Middle frontal gyrus (tissue), 1 donor: ENCODE data around the gene PIWIL4.
"Not testable (repeated sequence)": the region's sequence is repeated elsewhere in the genome, so short reads cannot be mapped to it uniquely, and the experiment has no call there.

Experiments
- DNase-seq: peaks from one replicate; pipeline ENCODE4 v3.0.0-alpha.2; 2015; ENCODE audit warnings: low spot score; ENCODE audit errors: extremely low spot score

The PIWIL4 gene

DNA sequence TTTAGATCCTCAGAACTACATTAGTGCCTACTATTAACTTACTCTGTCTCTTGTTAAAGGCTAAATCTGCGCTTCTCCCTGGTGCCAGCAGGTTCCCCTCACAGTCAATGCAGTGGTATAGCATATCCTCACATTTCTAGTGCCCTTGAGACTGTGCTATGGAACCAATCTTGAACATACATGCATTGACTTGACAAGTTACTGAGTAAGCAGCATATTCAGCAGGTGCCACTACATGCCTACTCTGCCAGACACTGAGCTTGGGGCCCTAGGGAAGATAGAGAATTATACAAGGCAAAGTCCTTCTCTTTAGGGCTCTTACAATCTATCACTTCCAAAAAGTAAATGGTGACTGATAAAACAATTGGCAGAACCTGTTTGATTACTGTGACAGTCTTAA, 20.3 kb upstream of the PIWIL4 start:
- no peak for DNase-seq

GRCh38 chr11:94549146-94549545, 18.0 kb upstream of the PIWIL4 start:
- DNase-seq: no peak

DNA sequence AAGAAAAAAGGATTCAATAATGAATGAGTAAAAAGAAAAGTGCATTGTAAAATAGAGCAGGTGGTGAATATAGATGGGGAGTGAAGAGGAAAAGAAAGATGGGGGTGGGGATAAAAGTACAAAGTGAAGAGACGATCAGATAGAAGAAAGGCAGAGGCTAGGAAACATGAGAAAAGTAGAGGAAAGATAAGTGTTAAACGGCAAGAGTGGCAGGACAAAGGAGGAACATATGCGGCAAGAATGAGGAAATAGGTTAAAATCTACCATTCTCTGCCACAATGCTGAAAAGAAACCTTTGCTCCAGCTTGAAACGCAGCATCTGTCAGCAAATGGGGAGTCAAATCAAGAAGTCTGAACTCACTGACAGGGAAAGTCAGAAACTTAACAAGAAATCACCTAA, 16.7 kb upstream of the PIWIL4 start:
- no peak for DNase-seq

- no peak for DNase-seq
Measured at GRCh38 chr11:94553938-94554337, 13.2 kb upstream of the PIWIL4 start.

DNA sequence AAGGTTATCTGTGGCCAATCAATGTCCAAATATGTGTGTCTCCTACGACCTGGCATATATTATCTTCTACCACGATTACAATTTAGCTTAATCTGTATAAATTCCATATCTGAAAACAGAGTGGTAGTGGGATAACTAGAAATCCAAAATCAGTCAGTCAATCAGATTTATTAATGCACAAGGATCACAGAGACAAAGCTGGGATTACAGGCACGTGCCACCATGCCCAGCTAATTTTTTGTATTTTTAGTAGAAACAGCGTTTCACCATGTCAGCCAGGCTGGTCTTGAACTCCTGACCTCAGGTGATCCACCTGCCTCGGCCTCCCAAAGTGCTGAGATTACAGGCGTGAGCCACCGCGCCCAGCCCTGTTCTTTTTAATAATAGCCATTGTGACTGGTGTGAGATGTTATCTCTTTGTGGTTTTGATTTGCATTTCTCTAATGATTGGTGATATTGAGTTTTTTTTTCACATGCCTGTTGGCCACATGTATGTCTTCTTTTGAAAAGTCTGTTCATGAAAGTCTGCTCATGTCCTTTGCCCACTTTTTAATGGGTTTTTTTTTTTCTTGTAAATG, 11.3 kb upstream of the PIWIL4 start:
- DNase-seq: not testable (repeated sequence)

GRCh38 chr11:94557421-94557820, 9.7 kb upstream of the PIWIL4 start:
- no peak for DNase-seq

- DNase-seq: no peak
Measured at GRCh38 chr11:94557992-94558391, 9.2 kb upstream of the PIWIL4 start.

DNA sequence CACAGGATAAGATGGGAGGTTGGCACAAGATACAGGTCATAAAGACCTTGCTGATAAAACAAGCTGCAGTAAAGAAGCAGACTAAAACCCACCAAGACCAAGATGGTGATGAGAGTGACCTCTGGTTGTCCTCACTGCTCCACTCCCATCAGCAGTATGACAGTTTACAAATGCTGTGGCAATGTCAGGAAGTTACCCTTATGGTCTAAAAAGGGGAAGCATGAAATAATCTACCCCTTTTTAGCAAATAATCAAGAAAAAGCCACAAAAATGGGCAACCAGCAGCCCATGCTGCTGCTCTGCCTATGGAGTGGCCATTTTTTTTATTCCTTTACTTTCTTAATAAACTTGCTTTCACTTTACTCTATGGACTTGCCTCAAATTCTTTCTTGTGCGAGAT, 8.7 kb upstream of the PIWIL4 start:
- no peak for DNase-seq

- no peak for DNase-seq
Measured at GRCh38 chr11:94558932-94559331, 8.2 kb upstream of the PIWIL4 start.

GRCh38 chr11:94559361-94559760, 7.8 kb upstream of the PIWIL4 start:
- DNase-seq: no peak

GRCh38 chr11:94560834-94561233, 6.3 kb upstream of the PIWIL4 start:
- no peak for DNase-seq

- DNase-seq: no peak
Measured at GRCh38 chr11:94563176-94563847, 3.9 kb upstream of the PIWIL4 start.

DNA sequence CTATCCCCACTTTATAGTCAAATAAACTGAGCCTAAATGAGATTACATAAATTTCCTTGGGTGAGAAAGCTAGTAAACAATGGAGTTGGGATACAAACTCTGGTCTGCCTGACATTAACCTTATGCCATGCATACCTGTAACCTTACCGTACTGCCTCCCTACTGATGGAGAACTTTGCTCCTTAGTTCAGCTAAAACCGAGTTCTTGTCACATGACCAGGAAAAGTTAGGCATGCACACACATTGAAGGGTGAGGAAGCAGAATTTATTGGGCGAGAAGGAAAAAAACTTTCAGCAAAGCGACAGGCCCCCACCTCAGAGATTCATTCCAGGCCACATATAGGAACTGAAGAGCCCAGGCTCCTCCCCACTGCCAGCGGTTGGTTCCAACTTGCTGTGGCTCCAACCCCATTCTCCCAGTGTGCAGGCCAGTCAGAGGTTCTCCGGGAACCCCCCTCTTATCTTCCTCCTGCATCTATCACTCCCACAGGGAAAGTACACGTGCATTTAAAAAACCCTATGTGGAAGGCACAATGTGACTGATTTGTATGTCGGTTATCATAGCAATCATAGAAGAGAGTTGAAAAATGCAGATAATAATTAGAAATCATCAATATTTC, 3.2 kb upstream of the PIWIL4 start:
- no peak for DNase-seq

DNA sequence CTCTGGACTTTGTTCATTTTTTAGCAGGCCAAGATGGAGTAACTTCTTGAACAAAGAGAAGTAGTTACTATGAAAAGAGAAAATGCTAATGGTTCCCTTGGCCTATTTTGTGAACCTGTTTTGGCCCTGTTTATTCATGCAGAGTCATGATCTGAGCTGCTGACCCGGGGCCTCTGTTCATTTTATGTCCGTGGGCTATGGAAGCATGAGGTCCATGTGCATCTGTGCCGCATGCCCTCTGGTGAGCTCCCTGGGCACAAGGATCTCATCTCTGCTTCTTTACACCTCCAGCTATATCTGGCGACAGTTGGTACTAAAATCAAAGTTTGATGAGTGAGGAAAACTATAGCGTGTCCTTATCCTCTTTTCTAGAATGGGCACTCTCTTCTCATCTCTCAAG, 1.0 kb downstream of the PIWIL4 start:
- no peak for DNase-seq

DNA sequence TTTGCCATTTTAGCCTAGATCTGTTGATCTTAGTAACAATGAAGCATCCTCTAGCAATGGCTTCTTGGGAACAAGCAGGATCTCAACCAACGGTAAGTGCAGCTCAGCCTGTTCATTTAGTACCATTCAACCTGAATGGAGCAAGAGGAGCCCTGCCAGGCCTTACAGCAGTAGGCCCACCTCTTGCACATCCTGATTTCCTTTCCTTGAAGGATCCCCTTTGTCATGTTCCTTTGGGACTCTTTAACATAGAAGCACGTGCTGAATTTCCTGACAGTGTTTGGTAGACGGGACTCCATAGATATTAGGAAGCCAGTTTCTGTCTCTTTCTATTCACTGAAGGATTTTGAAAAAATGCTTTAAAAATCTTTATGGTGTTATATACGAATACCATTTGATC, 1.5 kb downstream of the PIWIL4 start:
- DNase-seq: no peak

DNA sequence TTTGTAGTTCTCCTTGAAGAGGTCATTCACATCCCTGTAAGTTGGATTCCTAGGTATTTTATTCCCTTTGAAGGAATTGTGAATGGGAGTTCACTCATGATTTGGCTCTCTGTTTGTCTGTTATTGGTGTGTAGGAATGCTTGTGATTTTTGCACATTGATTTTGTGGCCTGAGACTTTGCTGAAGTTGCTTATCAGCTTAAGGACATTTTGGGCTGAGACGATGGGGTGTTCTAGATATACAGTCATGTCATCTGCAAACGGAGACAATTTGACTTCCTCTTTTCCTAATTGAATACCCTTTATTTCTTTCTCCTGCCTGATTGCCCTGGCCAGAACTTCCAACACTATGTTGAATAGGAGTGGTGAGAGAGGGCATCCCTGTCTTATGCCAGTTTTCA, 5.8 kb downstream of the PIWIL4 start:
- DNase-seq: not testable (repeated sequence)

DNA sequence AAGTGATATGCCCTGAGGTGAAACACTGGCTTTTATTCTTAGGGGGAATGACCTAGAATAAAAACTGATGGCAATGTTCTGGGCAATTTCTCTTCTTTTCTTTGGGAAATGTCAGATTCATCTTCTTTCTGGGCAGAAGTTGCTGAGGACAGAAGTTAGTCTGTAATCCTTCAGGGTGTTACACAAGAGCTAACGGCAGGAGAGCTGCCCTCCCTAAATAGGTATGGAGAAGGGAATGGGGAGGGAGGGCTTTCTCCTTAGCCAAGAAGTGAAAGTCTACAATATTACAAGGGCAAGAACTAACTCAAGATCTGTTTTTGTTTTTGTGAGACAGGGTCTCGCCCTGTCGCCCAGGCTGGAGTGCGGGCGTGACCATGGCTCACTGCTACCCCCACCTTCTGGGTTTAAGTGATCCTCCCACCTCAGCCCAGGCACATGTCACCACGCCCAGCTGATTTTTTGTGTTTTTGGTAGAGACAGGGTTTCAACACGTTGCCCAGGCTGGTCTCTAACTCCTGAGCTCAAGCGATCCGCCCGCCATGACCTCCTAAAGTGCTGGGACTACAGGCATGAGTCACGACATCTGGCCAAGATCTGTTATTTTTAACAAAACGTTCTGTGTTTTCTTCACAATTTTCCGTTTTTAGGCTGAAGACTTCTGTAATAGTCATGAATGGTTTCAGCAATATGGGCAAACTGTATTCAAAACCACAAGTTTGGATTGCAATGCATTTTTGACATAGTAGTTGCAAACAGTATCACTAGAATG, 7.2 kb downstream of the PIWIL4 start:
- no peak for DNase-seq

- DNase-seq: no peak
Measured at GRCh38 chr11:94576306-94576705, 9.1 kb downstream of the PIWIL4 start.

DNA sequence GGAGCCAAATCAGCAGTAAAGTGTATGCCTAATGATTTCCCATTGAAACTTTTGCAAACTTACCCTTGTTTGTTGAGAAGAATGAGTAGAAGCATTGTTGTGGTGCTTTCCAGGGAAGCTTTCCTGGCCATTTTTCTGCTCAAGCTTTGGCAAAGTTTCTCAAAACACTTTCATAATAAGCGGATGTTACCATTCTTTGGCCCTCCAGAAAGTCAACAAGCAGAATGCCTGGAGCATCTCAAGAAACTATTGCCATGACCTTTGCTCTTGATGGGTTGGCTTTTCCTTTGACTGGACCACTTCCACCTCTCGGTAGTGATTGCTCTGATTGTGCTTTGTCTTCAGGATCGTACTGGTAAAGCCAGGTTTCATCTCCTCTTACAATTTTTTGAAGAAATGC, 10.7 kb downstream of the PIWIL4 start:
- DNase-seq: no peak

DNA sequence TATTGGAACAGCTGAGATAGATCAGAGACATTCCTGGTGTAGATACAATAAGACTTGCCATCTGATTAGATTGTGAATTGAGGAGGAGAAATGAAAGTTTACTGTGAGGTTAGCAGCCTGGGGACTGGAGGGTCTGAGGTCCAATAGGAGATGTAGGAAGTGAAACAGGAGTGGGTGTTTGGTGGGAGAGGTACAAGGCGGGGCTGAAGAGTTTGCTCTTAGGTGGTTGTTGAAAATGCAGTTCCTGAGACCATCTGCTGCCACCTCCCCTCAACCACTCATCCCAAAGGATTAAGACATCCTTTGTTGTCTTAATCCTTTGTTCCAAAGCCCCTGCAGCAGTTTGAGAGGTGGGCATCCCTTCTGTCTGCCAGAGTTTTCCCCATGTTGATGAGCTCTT, 14.8 kb downstream of the PIWIL4 start:
- DNase-seq: no peak

- no peak for DNase-seq
Measured at GRCh38 chr11:94583213-94583865, 16.2 kb downstream of the PIWIL4 start.
